Brain microvascular endothelial cell (primary cell): ENCODE results near the gene MAPKAPK5.
"Not testable (repeated sequence)": the region's sequence is repeated elsewhere in the genome, so short reads cannot be mapped to it uniquely, and the experiment has no call there.

Source experiments
- DNase-seq: peaks from one replicate; pipeline ENCODE4 v3.0.0-alpha.2; 2020
- H3K27ac ChIP-seq: fragments of 250-450 bp; sonication (Bioruptor Pico); 2 replicates; pipeline ENCODE4 v1.5.1; 2020; ENCODE audit warnings: mild to moderate bottlenecking, moderate library complexity
- H3K27me3 ChIP-seq: fragments of 250-450 bp; sonication (Bioruptor Pico); replicated peaks from 2 replicates; pipeline ENCODE4 v1.5.1; 2020; ENCODE audit warnings: mild to moderate bottlenecking
- H3K36me3 ChIP-seq: fragments of 250-450 bp; sonication (Bioruptor Pico); replicated peaks from 2 replicates; pipeline ENCODE4 v1.5.1; 2020; ENCODE audit warnings: mild to moderate bottlenecking
- H3K4me3 ChIP-seq: 2 replicates; pipeline ENCODE4 v1.5.1; 2011; ENCODE audit warnings: low read depth, mild to moderate bottlenecking, control low read depth, low read length, moderate library complexity
- in situ Hi-C: cut with HindIII; loops from 2 replicates; pipeline ENCODE4 v1.10.0; 2017; ENCODE audit warnings: low sequenced_read_pairs, low pct_ligation_motif_present
- TF ChIP-seq, protein P1 (sequence below): IDR thresholded peaks from 2 replicates; pipeline ENCODE4 v1.5.1; 2011; ENCODE audit warnings: low read depth, mild to moderate bottlenecking, moderate library complexity, low read length, control low read depth, inconsistent platforms; ENCODE audit errors: missing control alignments

The MAPKAPK5 gene

DNA sequence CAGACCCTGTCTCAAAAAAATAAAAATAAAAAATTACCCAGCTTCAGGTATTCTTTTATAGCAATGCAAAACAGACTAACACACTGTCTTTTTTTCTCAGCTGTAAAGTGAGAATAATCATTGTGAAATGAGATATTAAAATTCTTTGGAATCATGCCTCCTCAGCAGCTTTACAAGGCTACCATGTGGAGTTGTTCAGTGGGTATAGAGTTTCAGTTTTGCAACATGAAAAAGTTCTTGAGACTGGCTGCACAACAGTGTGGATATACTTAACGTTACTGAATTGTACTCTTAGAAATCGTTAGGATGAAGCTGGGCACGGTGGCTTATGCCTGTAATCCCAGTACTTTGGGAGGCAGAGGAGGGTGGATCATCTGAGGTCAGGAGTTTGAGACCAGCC lies 15.7 kb upstream of the MAPKAPK5 start:
- peaks cover 4% of the 10 kb centered on the region for H3K27me3 ChIP-seq
- H3K36me3 ChIP-seq: no peaks in the 10 kb centered on the region
- no peak overlapping the region for H3K27ac ChIP-seq
- DNase-seq: no peak
- TF ChIP-seq, protein P1, sequence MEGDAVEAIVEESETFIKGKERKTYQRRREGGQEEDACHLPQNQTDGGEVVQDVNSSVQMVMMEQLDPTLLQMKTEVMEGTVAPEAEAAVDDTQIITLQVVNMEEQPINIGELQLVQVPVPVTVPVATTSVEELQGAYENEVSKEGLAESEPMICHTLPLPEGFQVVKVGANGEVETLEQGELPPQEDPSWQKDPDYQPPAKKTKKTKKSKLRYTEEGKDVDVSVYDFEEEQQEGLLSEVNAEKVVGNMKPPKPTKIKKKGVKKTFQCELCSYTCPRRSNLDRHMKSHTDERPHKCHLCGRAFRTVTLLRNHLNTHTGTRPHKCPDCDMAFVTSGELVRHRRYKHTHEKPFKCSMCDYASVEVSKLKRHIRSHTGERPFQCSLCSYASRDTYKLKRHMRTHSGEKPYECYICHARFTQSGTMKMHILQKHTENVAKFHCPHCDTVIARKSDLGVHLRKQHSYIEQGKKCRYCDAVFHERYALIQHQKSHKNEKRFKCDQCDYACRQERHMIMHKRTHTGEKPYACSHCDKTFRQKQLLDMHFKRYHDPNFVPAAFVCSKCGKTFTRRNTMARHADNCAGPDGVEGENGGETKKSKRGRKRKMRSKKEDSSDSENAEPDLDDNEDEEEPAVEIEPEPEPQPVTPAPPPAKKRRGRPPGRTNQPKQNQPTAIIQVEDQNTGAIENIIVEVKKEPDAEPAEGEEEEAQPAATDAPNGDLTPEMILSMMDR: no peak
- in situ Hi-C loops: no loop called here
- H3K4me3 ChIP-seq: no peak overlapping the region

DNA sequence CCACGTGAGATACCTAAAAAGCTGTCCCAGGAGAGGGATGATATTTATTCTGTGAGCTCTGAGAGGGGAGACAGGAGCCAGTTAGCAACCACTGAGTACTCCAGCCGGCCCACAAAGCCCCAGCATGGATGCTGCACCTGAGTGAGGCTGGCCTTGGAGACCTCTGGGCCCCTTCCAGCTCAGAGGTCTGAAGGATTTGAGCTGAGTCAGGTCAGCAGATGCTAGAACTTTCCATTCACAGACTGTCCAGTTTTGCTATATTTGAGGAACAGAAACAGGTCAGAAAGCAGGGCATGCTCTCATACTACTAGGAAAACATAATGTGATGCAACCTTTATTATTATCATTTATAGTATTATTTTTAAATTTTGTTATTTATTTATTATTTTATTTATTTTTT lies 15.0 kb upstream of the MAPKAPK5 start:
- Histone ChIP-seq H3K4me3 (no peak overlapping the region), H3K36me3 (no peaks in the 10 kb centered on the region), H3K27me3 (peaks cover 4% of the 10 kb centered on the region), H3K27ac (no peak overlapping the region)
- DNase-seq: no peak
- TF ChIP-seq, protein P1: no peak
- in situ Hi-C loops: no loop called here

DNA sequence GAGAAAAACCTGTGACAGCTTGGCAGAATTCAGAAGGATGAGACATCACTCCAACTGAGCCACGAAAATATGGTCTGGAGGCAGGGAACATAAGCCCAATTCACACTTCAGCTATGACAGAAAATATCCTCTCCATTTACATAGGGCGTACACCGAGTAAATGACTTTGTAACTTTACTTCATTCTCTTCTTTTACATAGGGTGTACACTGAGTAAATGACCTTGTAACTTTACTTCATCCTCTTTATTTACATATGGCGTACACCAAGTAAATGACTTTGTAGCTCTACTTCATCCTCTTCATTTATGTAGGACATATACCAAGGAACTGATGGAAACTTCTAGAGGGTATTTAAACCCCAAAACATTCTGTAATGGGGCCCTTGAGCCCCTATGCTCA lies 14.1 kb upstream of the MAPKAPK5 start:
- TF ChIP-seq, protein P1: no peak
- Histone ChIP-seq H3K36me3 (no peaks in the 10 kb centered on the region), H3K27ac (no peak overlapping the region), H3K4me3 (no peak overlapping the region), H3K27me3 (no peaks in the 10 kb centered on the region)
- DNase-seq: no peak
- in situ Hi-C loops: no loop called here

DNA sequence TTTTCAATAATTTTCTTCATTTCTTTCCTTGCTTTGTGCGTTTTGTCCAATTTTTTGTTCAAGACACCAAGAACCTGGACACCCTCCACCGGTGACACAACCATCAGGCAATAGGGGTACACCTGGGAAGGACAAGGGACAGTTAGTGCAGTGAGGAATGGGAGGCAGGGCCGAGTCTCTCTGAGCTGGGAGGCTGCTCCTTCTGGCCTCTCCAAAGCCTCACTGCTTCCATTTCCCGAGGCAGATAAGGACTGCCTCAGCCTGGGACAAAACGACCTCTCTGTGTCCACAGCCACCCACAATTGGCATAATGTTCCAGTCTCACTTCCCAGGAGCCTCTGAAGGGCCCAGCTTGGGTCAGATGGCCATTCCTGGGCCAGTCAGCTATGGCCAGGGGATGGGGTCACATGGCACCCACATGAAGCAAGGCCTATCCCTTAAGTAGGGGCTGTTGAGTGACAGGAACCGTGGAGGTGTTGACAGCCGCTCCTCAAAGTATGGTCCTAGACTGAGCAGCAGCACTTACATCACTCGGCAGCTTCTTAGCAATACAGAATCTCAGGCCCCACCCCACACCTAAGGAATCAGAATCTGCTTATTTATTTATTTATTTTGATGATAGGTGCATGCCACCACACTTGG lies 13.6 kb upstream of the MAPKAPK5 start:
- in situ Hi-C loops: no loop called here
- Histone ChIP-seq H3K27ac (no peak overlapping the region), H3K36me3 (no peaks in the 10 kb centered on the region), H3K27me3 (no peaks in the 10 kb centered on the region), H3K4me3 (no peak overlapping the region)
- DNase-seq: no peak
- TF ChIP-seq, protein P1: no peak

DNA sequence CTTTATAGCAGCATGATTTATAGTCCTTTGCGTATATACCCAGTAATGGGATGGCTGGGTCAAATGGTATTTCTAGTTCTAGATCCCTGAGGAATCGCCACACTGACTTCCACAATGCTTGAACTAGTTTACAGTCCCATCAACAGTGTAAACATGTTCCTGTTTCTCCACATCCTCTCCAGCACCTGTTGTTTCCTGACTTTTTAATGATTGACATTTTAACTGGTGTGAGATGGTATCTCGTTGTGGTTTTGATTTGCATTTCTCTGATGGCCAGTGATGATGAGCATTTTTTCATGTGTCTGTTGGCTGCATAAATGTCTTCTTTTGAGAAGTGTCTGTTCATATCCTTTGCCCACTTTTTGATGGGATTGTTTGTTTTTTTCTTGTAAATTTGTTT lies 12.4 kb upstream of the MAPKAPK5 start:
- not testable (repeated sequence) for DNase-seq, H3K27ac ChIP-seq, H3K27me3 ChIP-seq

DNA sequence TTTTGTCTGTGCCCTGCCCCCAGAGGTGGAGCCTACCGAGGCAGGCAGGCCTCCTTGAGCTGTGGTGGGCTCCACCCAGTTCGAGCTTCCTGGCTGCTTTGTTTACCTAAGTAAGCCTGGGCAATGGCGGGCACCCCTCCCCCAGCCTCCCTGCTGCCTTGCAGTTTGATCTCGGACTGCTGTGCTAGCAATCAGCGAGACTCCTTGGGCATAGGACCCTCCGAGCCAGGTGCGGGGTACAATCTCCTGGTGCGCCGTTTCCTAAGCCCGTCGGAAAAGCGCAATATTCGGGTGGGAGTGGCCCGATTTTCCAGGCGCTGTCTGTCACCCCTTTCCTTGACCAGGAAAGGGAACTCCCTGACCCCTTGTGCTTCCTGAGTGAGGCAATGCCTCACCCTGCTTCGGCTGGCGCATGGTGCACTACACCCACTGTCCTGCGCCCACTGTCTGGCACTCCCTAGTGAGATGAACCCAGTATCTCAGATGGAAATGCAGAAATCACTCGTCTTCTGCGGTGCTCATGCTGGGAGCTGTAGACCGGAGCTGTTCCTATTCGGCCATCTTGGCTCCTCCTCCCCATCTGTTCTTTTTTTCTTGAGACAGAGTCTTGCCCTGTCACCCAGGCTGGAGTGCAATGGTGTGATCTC lies 7.2 kb upstream of the MAPKAPK5 start:
- H3K4me3 ChIP-seq, H3K36me3 ChIP-seq, DNase-seq, H3K27ac ChIP-seq, in situ Hi-C loops, H3K27me3 ChIP-seq: not testable (repeated sequence)

More for the DNA sequence above, 12.4 kb upstream of the MAPKAPK5 start:
- H3K36me3 ChIP-seq, in situ Hi-C loops, H3K4me3 ChIP-seq: not testable (repeated sequence)

DNA sequence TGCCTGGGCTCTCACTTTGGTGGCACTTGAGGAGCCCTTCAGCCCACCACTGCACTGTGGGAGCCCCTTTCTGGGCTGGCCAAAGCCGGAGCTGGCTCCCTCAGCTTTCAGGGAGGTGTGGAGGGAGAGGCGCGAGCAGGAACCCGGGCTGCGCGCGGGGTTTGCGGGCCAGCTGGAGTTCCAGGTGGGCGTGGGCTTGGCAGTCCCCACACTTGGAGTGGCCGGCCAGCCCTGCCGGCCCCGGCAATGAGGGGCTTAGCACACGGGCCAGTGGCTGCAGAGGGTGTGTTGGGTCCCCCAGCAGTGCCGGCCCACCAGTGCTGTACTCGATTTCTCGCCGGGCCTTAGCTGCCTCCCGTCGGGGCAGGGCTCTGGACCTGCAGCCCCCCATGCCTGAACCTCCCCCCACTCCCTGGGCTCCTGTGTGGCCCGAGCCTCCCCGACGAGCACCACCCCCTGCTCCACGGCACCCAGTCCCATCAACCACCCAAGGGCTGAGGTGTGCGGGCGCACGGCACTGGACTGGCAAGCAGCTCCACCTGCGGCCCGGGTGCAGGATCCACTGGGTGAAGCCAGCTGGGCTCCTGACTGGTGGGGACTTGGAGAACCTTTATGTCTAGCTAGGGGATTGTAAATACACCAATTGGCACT lies 6.4 kb upstream of the MAPKAPK5 start:
- H3K4me3 ChIP-seq, H3K36me3 ChIP-seq, DNase-seq, H3K27me3 ChIP-seq, in situ Hi-C loops, H3K27ac ChIP-seq: not testable (repeated sequence)
